ENCODE measurements around the gene TRIL.

The TRIL gene, protein sequence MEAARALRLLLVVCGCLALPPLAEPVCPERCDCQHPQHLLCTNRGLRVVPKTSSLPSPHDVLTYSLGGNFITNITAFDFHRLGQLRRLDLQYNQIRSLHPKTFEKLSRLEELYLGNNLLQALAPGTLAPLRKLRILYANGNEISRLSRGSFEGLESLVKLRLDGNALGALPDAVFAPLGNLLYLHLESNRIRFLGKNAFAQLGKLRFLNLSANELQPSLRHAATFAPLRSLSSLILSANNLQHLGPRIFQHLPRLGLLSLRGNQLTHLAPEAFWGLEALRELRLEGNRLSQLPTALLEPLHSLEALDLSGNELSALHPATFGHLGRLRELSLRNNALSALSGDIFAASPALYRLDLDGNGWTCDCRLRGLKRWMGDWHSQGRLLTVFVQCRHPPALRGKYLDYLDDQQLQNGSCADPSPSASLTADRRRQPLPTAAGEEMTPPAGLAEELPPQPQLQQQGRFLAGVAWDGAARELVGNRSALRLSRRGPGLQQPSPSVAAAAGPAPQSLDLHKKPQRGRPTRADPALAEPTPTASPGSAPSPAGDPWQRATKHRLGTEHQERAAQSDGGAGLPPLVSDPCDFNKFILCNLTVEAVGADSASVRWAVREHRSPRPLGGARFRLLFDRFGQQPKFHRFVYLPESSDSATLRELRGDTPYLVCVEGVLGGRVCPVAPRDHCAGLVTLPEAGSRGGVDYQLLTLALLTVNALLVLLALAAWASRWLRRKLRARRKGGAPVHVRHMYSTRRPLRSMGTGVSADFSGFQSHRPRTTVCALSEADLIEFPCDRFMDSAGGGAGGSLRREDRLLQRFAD

DNA sequence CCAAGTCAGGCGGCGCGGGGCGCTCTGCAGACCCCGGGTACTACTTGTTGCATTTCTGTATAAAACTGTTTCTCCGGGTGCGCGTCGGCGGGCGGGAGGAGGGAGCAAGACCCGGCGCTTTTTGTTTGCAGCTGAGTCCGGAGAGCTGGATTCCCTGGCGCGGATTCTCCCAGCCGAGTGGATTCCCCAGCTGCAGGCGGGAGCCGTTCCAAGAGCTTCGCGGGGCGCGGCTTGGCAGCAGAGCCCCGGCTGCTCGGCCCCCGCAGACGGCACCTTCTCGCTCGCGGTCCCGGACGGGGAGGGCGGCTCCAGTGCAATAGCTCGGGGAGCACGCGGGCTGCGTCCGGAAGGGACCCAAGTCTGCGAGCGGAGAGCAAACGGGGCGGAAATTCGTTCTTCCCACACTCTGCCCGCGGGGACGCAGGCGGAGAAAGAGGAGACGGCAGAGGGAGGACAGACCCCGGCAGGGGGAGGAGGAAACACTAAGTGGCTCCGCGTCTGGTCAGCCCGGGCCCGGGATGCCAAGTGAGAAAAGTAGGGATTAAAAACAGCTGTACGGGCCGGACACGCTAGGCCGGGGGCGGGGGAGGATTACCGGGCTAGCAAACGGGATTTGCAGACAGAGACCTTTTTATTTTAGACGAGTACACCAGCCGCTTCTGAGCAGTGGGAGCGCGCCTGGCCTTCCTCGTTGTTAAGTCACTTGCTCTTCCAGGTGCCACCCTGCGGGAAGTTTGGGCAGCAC, at the start of gene TRIL:
TRIL (minus strand) TSS at position 96 of the 745 bp plus-strand sequence. CDS start 284 bp downstream, outside the sequence.
- DNase-seq (ENCODE audit: low spot score): peak; percentile 80

DNA sequence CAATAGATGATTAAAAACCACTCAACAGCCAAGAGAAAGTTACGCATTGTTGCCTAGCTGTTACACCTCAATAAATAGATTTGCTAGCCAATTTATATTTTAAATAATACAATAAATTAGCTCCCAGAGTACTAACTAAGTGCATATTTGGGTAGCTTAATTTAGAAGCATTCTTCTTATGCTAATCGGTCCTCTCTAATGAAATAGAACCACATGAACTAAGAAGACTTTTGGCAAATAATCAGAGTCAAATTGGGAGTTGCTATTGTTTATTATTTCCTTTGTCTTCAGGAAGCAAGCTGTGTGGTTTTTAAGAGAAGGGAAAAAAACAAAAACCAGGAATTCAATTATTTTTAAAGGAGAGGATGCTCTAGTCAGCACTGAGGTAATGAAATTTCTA, 49.0 kb upstream of the TRIL start:
- DNase-seq (ENCODE audit: low spot score): no peak

- no peak for DNase-seq (ENCODE audit: low spot score)
Observed at GRCh38 chr7:29005829-29006228, 47.7 kb upstream of the TRIL start.

- no peak for DNase-seq (ENCODE audit: low spot score)
Observed at GRCh38 chr7:29005406-29005805, 47.3 kb upstream of the TRIL start.

- DNase-seq (ENCODE audit: low spot score): no peak
Observed at GRCh38 chr7:29003703-29004102, 45.6 kb upstream of the TRIL start.

- DNase-seq (ENCODE audit: low spot score): no peak
Observed at GRCh38 chr7:29000717-29001076, 42.6 kb upstream of the TRIL start.

GRCh38 chr7:28999895-29000716, 42.0 kb upstream of the TRIL start:
- no peak for DNase-seq (ENCODE audit: low spot score)

DNA sequence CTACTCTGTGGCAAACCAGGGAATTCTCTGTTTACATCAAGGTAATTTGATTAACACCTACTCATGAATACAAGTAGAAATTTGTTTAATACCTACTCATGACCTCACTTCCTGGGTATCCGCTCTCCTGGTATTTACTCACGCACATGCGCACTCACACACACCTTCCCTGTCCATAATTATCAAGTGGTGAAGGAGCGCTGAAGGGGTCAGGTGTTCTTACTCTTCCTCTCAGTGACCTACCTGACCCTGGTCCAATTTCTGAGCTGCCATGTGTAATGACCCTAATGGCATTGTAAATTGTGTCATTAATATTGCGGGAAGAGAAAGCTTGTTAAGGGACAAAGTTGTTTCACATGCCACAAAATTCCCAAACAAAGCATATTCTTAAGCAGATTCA, 41.3 kb upstream of the TRIL start:
- no peak for DNase-seq (ENCODE audit: low spot score)

- DNase-seq (ENCODE audit: low spot score): no peak
Observed at GRCh38 chr7:28998105-28998504, 40.0 kb upstream of the TRIL start.

GRCh38 chr7:28996836-28997235, 38.7 kb upstream of the TRIL start:
- no peak for DNase-seq (ENCODE audit: low spot score)

DNA sequence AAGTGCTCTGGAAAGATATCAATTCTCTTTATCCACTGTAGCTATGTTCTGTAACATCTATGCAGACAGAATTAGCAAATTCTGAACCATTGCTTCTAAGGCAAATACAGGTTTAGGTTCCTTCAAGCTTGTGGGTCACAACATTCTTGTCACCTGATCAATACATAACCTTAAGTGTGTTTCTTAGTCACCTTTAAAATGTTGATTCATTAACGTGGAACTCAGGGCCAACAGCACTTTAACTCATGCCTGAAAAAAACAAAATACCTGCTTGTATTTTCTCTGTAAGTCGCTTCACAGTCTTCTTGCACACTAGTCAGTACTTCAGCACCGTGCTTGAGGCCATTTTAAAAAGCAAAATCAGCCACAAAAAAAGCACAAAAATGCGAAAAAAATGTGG, 35.2 kb upstream of the TRIL start:
- DNase-seq (ENCODE audit: low spot score): no peak

DNA sequence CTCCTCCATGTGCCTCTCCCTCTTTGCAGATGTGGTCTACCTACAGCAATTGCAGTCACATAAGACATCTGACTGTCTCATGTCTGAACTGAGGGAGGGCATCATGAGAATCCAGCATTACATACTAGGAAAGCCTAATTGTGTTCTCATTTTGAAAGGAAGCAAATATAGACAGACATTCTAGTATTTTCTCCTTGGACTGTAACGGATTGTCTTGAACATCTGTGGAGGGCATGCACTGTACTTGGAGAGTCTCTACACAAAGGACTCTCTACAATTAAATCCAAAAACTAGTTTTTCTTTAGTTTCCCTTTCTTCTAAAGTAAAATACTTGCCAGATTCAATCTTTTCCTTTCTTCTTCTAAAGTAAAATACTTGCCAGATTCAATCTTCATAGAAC, 34.7 kb upstream of the TRIL start:
- no peak for DNase-seq (ENCODE audit: low spot score)

- DNase-seq (ENCODE audit: low spot score): no peak
Observed at GRCh38 chr7:28990200-28990960, 32.2 kb upstream of the TRIL start.

GRCh38 chr7:28989211-28989980, 31.3 kb upstream of the TRIL start:
- no peak for DNase-seq (ENCODE audit: low spot score)

DNA sequence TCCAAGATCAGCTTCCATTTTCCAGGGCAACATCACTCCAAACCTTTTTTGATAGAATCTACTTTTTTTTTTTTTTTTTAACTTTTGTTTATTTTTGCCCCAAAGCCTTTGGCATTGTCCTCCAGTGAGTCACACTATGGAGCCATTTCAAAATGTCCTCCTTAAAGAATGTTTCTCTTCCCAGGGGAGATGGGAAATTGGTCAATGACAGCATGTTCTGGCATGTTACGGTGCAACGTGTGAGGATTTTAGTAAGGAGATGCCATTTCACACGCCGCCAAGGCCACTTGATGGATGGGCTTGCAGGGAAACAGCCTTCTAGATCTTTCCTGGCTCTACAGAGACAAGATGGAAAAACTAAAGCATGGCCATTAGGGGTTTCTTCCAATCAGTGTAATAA, 30.7 kb upstream of the TRIL start:
- no peak for DNase-seq (ENCODE audit: low spot score)

- DNase-seq (ENCODE audit: low spot score): no peak
Observed at GRCh38 chr7:28988091-28988490, 30.0 kb upstream of the TRIL start.

DNA sequence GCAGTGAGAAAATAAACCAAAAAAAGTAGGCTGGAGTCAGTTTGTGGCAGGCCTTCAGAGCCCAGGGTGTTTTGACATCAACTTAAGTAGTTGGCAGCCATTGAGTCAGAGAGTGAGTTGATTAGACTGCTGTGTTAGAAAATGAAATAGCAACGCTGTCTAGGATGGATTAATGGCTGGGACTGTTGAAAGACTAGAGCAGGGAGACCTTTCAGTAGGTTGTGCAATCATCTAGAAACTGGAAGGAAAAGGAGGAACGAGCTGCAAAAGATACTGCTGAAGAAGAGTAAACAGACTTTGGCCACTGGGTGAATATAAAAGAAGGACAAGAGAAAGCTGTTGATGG, 28.6 kb upstream of the TRIL start:
- DNase-seq (ENCODE audit: low spot score): no peak

- no peak for DNase-seq (ENCODE audit: low spot score)
Observed at GRCh38 chr7:28986028-28986764, 28.1 kb upstream of the TRIL start.

DNA sequence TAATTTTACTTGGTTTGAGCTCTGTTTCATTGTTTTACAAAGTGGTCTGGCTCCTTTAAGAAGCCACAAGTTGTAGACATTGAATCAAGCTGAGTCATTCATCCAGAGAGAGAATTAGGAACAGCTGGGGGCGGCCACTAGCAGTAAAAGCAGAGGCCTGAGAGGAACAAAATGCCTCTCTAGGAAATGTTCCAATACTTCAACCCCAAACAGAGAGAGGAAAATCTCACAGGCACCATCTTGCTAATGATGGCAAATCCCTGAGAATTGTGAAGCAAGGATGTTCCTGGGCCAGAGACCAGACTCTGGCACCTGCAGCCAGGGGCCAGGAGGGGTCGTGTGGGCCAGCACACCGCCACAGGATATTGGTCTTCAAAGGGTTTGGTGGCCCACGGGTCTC, 26.5 kb upstream of the TRIL start:
- DNase-seq (ENCODE audit: low spot score): peak; percentile 65

DNA sequence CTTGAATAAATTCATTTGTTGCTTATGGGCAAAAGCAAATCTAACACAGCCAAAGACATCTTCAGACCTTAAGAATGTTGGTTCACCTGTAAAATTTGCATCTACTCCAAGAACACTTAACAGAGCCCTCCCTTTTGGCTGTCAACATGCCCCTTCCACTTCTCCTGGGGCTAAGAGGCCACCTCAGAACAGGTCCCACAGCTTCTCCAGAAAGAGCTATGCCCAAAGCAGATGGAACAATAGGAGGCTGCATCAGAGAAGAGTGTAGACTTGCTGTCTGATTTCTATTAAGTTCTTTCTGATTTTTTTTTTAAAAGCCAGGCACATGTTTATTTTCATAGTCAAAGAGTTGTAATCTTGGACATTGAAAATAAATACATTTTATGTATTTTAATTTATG, 26.1 kb upstream of the TRIL start:
- DNase-seq (ENCODE audit: low spot score): no peak
